Left ventricle myocardium superior (tissue), 1 donor: ENCODE results near the gene DELE1. TPM values are rescaled to one million over a fixed set of nuclear protein-coding genes. Genes with fewer than 3 reads are reported as not detected.
A peak's percentile ranks its signal among the peaks of the same experiment; 100 is the strongest.

ENCODE experiments used
- ATAC-seq: fragments of 200-7000 bp; cut with Tn5 transposase; one replicate; pipeline ENCODE4 v1.9.1; 2020; ENCODE audit warnings: mild to moderate bottlenecking, moderate library complexity
- DNase-seq: peaks from one replicate; pipeline ENCODE4 v3.0.0-alpha.2; 2020
- intact Hi-C: fragments of 100-400 bp; cut with micrococcal nuclease; formaldehyde crosslinking; loops from one replicate; pipeline ENCODE4 v1.11.0; 2022
- total RNA-seq: library from RNA; stranded (reverse); fragmentation: NEBNext Ultra II Directional; extraction: Animal tissue kit (Norgen Biotek cat#: 25700); gene quantifications from one replicate; pipeline ENCODE4 v1.2.1, GENCODE V29; 2021
- donor health status: DM: no; HTN: yes; CAD: no; lungs with severe emphysema.

The DELE1 gene
- total RNA-seq, 1 donor from 2014 or later: 107 TPM

- no peak for ATAC-seq
- intact Hi-C loops: no loop called here
- DNase-seq: no peak
Observed at GRCh38 chr5:141947316-141947715, 23.6 kb downstream of the DELE1 start.

- no peak for DNase-seq
- no peak for ATAC-seq
- intact Hi-C loops: no loop called here
Observed at GRCh38 chr5:141948812-141949211, 25.1 kb downstream of the DELE1 start.

- no peak for ATAC-seq
- intact Hi-C loops: no loop called here
- DNase-seq: no peak
Observed at GRCh38 chr5:141949511-141949910, 25.8 kb downstream of the DELE1 start.

- ATAC-seq (no peak), DNase-seq (no peak)
- intact Hi-C loops: no loop called here
Observed at GRCh38 chr5:141950207-141951005, 26.7 kb downstream of the DELE1 start.

- intact Hi-C loops: no loop called here
- peak; percentile 41 for ATAC-seq
- no peak for DNase-seq
Observed at GRCh38 chr5:141951332-141951781, 27.7 kb downstream of the DELE1 start.

- DNase-seq (no peak), ATAC-seq (no peak)
- intact Hi-C loops: no loop called here
Observed at GRCh38 chr5:141952020-141952419, 28.3 kb downstream of the DELE1 start.

- intact Hi-C loops: no loop called here
- DNase-seq (no peak), ATAC-seq (no peak)
Observed at GRCh38 chr5:141954194-141954593, 30.5 kb downstream of the DELE1 start.

GRCh38 chr5:141957367-141957996 lies 33.8 kb downstream of the DELE1 start:
- intact Hi-C loops: loop anchor here (5.0 kb wide), 1 partner anchor 260 kb away; no protein-coding TSS in a partner anchor
- DNase-seq (no peak), ATAC-seq (no peak)

GRCh38 chr5:141958113-141958512 lies 34.4 kb downstream of the DELE1 start, which contains the start of gene PCDH12:
TSS of gene PCDH12 (minus strand) at chr5:141958202. CDS start at chr5:141957851, 351 bp downstream.
- ATAC-seq (peak; percentile 67), DNase-seq (peak; percentile 73)
- intact Hi-C loops: loop anchor here (5.0 kb wide), 1 partner anchor 261 kb away; no protein-coding TSS in a partner anchor

GRCh38 chr5:141958546-141959172 lies 35.0 kb downstream of the DELE1 start:
- peak; percentile 54 for ATAC-seq
- DNase-seq: no peak
- intact Hi-C loops: loop anchor here (5.0 kb wide), 1 partner anchor 261 kb away; no protein-coding TSS in a partner anchor

GRCh38 chr5:141960018-141960417 lies 36.3 kb downstream of the DELE1 start:
- DNase-seq: peak; percentile 56
- ATAC-seq: peak; percentile 19

GRCh38 chr5:141960449-141961323 lies 37.0 kb downstream of the DELE1 start:
- ATAC-seq: peak; percentile 85
- intact Hi-C loops: loop anchor here (10.0 kb wide), 1 partner anchor 76 kb away; no protein-coding TSS in a partner anchor

More at GRCh38 chr5:141960018-141960417, 36.3 kb downstream of the DELE1 start:
- intact Hi-C loops: loop anchor here (10.0 kb wide), 1 partner anchor 75 kb away; no protein-coding TSS in a partner anchor

GRCh38 chr5:141961466-141961865 lies 37.8 kb downstream of the DELE1 start:
- no peak for DNase-seq
- intact Hi-C loops: loop anchor here (10.0 kb wide), 1 partner anchor 77 kb away; no protein-coding TSS in a partner anchor
- ATAC-seq: no peak

More at GRCh38 chr5:141960449-141961323, 37.0 kb downstream of the DELE1 start:
- DNase-seq: peak; percentile 90

- intact Hi-C loops: loop anchor here (10.0 kb wide), 1 partner anchor 79 kb away; no protein-coding TSS in a partner anchor
- no peak for ATAC-seq
Observed at GRCh38 chr5:141963701-141964100, 40.0 kb downstream of the DELE1 start.

GRCh38 chr5:141965071-141965470 lies 41.4 kb downstream of the DELE1 start:
- intact Hi-C loops: loop anchor here (10.0 kb wide), 1 partner anchor 80 kb away; no protein-coding TSS in a partner anchor
- ATAC-seq: no peak
- DNase-seq: no peak

More at GRCh38 chr5:141963701-141964100, 40.0 kb downstream of the DELE1 start:
- DNase-seq: no peak

- intact Hi-C loops: loop anchor here (10.0 kb wide), 1 partner anchor 82 kb away; no protein-coding TSS in a partner anchor
- ATAC-seq (no peak), DNase-seq (no peak)
Observed at GRCh38 chr5:141966275-141966962, 42.7 kb downstream of the DELE1 start.

- ATAC-seq (no peak), DNase-seq (no peak)
- intact Hi-C loops: loop anchor here (10.0 kb wide), 1 partner anchor 82 kb away; no protein-coding TSS in a partner anchor
Observed at GRCh38 chr5:141966963-141967333, 43.3 kb downstream of the DELE1 start.
